Measurements from ENCODE around the gene TBC1D22A. TPM values are rescaled to one million over a fixed set of nuclear protein-coding genes. Genes with fewer than 3 reads are reported as not detected.

The TBC1D22A gene
- polyA plus RNA-seq, 1 donor from 2014 or later: 9.3 TPM

GRCh38 chr22:47055073-47055355 is 292.6 kb downstream of the TBC1D22A start:
- H3F3A ChIP-seq (ENCODE audit: insufficient read depth, low read length, poor library complexity, severe bottlenecking): no peaks in the 10 kb centered on the region
- no peak overlapping the region for H3K4me2 ChIP-seq (ENCODE audit: low read length)
- H2AFZ ChIP-seq (ENCODE audit: low read depth, low read length): no peak overlapping the region
- H3K4me3 ChIP-seq (ENCODE audit: low read length): no peak overlapping the region
- H4K20me1 ChIP-seq (ENCODE audit: insufficient read depth): no peaks in the 10 kb centered on the region
- no peak overlapping the region for H3K27ac ChIP-seq (ENCODE audit: low read length)
- H3K9me3 ChIP-seq (ENCODE audit: low read length): no peaks in the 10 kb centered on the region
- no peaks in the 10 kb centered on the region for H3K79me2 ChIP-seq (replicated peaks; ENCODE audit: insufficient read depth, low read length)
- no peaks in the 10 kb centered on the region for H3K27me3 ChIP-seq (ENCODE audit: insufficient read depth, low read depth, low read length)
- no peaks in the 10 kb centered on the region for H3K9me2 ChIP-seq (ENCODE audit: insufficient read depth, low read length)
- TF ChIP-seq TAF1 (IDR thresholded peaks at IDR 0.05; ENCODE audit: low read depth) (no peak), REST (IDR thresholded peaks at IDR 0.05; ENCODE audit: borderline replicate concordance) (no peak), EP300 (conservative IDR thresholded peaks at IDR 0.05; ENCODE audit: poor library complexity, severe bottlenecking) (no peak), CTCF (IDR thresholded peaks at IDR 0.05; ENCODE audit: poor library complexity, severe bottlenecking) (no peak), MXI1 (conservative IDR thresholded peaks at IDR 0.05; ENCODE audit: poor library complexity, severe bottlenecking) (no peak), RAD21 (conservative IDR thresholded peaks at IDR 0.05) (no peak), SMC3 (conservative IDR thresholded peaks at IDR 0.05; ENCODE audit: poor library complexity) (no peak), POLR2AphosphoS5 (IDR thresholded peaks at IDR 0.05) (no peak), EZH2 (IDR thresholded peaks at IDR 0.05; ENCODE audit: borderline replicate concordance, insufficient read depth, low read length, poor library complexity, severe bottlenecking) (no peak)
- no peak overlapping the region for H3K9ac ChIP-seq (ENCODE audit: low read length)
- no peaks in the 10 kb centered on the region for H3K36me3 ChIP-seq (ENCODE audit: insufficient read depth, low read length)

GRCh38 chr22:47055461-47055860 is 293.0 kb downstream of the TBC1D22A start:
- H3K4me3 ChIP-seq (ENCODE audit: low read length): no peak overlapping the region
- no peaks in the 10 kb centered on the region for H3K9me2 ChIP-seq (ENCODE audit: insufficient read depth, low read length)
- no peak for TF ChIP-seq EZH2 (IDR thresholded peaks at IDR 0.05; ENCODE audit: borderline replicate concordance, insufficient read depth, low read length, poor library complexity, severe bottlenecking)

GRCh38 chr22:47055921-47056320 is 293.5 kb downstream of the TBC1D22A start:
- Histone ChIP-seq H4K20me1 (ENCODE audit: insufficient read depth) (no peaks in the 10 kb centered on the region), H3K4me3 (ENCODE audit: low read length) (no peak overlapping the region), H3F3A (ENCODE audit: insufficient read depth, low read length, poor library complexity, severe bottlenecking) (no peaks in the 10 kb centered on the region), H3K36me3 (ENCODE audit: insufficient read depth, low read length) (no peaks in the 10 kb centered on the region), H3K9me2 (ENCODE audit: insufficient read depth, low read length) (no peaks in the 10 kb centered on the region), H3K27ac (ENCODE audit: low read length) (no peak overlapping the region), H3K27me3 (ENCODE audit: insufficient read depth, low read depth, low read length) (no peaks in the 10 kb centered on the region), H3K9me3 (ENCODE audit: low read length) (no peaks in the 10 kb centered on the region), H3K4me2 (ENCODE audit: low read length) (no peak overlapping the region), H2AFZ (ENCODE audit: low read depth, low read length) (no peak overlapping the region), H3K79me2 (replicated peaks; ENCODE audit: insufficient read depth, low read length) (no peaks in the 10 kb centered on the region), H3K9ac (ENCODE audit: low read length) (no peak overlapping the region)
- no peak for TF ChIP-seq TAF1 (IDR thresholded peaks at IDR 0.05; ENCODE audit: low read depth)
- TF ChIP-seq REST (IDR thresholded peaks at IDR 0.05; ENCODE audit: borderline replicate concordance): no peak
- TF ChIP-seq EZH2 (IDR thresholded peaks at IDR 0.05; ENCODE audit: borderline replicate concordance, insufficient read depth, low read length, poor library complexity, severe bottlenecking): no peak
- no peak for TF ChIP-seq EP300 (conservative IDR thresholded peaks at IDR 0.05; ENCODE audit: poor library complexity, severe bottlenecking)
- TF ChIP-seq POLR2AphosphoS5 (IDR thresholded peaks at IDR 0.05): no peak
- TF ChIP-seq RAD21 (conservative IDR thresholded peaks at IDR 0.05): no peak

More at GRCh38 chr22:47055461-47055860, 293.0 kb downstream of the TBC1D22A start:
- Histone ChIP-seq H3K79me2 (replicated peaks; ENCODE audit: insufficient read depth, low read length) (no peaks in the 10 kb centered on the region), H3K27me3 (ENCODE audit: insufficient read depth, low read depth, low read length) (no peaks in the 10 kb centered on the region), H3F3A (ENCODE audit: insufficient read depth, low read length, poor library complexity, severe bottlenecking) (no peaks in the 10 kb centered on the region), H3K27ac (ENCODE audit: low read length) (no peak overlapping the region), H3K9me3 (ENCODE audit: low read length) (no peaks in the 10 kb centered on the region), H4K20me1 (ENCODE audit: insufficient read depth) (no peaks in the 10 kb centered on the region), H3K4me2 (ENCODE audit: low read length) (no peak overlapping the region), H3K36me3 (ENCODE audit: insufficient read depth, low read length) (no peaks in the 10 kb centered on the region), H3K9ac (ENCODE audit: low read length) (no peak overlapping the region), H2AFZ (ENCODE audit: low read depth, low read length) (no peak overlapping the region)
